Measurements from ENCODE around the gene DPP4. TPM values are rescaled to one million over a fixed set of nuclear protein-coding genes. Genes with fewer than 3 reads are reported as not detected.

The DPP4 gene
- polyA plus RNA-seq, 1 donor (not counting 4 experiments of a cell fraction or from before 2014, with no cell fraction given): 1.1 TPM

- Histone ChIP-seq H2AFZ (ENCODE audit: control insufficient read depth, low read length) (no peak overlapping the region), H3K4me1 (ENCODE audit: control insufficient read depth, extremely low read depth, insufficient read depth, low read length) (no peaks in the 10 kb centered on the region), H3K9ac (ENCODE audit: control insufficient read depth, extremely low read depth, insufficient read depth, low read length) (no peak overlapping the region), H3K9me3 (ENCODE audit: control insufficient read depth, low read depth, low read length) (no peaks in the 10 kb centered on the region), H3K36me3 (ENCODE audit: control insufficient read depth in 2 of 2, extremely low read depth in 1 of 2, insufficient read depth in 2 of 2, low read length in 2 of 2) (no peaks in the 10 kb centered on the region), H3K79me2 (ENCODE audit: control insufficient read depth, insufficient read depth, low read length) (no peaks in the 10 kb centered on the region), H3K27me3 (ENCODE audit: control insufficient read depth, extremely low read depth, insufficient read depth, low read length) (no peaks in the 10 kb centered on the region), H3K4me2 (ENCODE audit: control insufficient read depth, extremely low read depth, insufficient read depth, low read depth, low read length) (no peak overlapping the region), H4K20me1 (ENCODE audit: control insufficient read depth, extremely low read depth, insufficient read depth, low read length) (no peaks in the 10 kb centered on the region), H3K9me1 (ENCODE audit: control insufficient read depth, extremely low read depth, insufficient read depth, low read length) (no peaks in the 10 kb centered on the region), H3K4me3 (ENCODE audit: control insufficient read depth in 2 of 3, extremely low read depth in 1 of 3, insufficient read depth in 2 of 3, low read depth in 1 of 3, low read length in 3 of 3) (no peak overlapping the region), H3K27ac (ENCODE audit: control insufficient read depth, insufficient read depth, low read length) (no peak overlapping the region)
- no peak for FAIRE-seq
- dilution Hi-C loops (cut with MboI; ENCODE audit: extremely low pct_ligation_motif_present, low sequenced_read_pairs): no loop called here
- TF ChIP-seq EZH2 (IDR thresholded peaks at IDR 0.05; ENCODE audit: low read length): no peak
- TF ChIP-seq, protein P1, sequence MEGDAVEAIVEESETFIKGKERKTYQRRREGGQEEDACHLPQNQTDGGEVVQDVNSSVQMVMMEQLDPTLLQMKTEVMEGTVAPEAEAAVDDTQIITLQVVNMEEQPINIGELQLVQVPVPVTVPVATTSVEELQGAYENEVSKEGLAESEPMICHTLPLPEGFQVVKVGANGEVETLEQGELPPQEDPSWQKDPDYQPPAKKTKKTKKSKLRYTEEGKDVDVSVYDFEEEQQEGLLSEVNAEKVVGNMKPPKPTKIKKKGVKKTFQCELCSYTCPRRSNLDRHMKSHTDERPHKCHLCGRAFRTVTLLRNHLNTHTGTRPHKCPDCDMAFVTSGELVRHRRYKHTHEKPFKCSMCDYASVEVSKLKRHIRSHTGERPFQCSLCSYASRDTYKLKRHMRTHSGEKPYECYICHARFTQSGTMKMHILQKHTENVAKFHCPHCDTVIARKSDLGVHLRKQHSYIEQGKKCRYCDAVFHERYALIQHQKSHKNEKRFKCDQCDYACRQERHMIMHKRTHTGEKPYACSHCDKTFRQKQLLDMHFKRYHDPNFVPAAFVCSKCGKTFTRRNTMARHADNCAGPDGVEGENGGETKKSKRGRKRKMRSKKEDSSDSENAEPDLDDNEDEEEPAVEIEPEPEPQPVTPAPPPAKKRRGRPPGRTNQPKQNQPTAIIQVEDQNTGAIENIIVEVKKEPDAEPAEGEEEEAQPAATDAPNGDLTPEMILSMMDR (optimal IDR thresholded peaks at IDR 0.05 in 1 of 3, IDR thresholded peaks at IDR 0.05 in 1 of 3, conservative IDR thresholded peaks at IDR 0.05 in 1 of 3; ENCODE audit: extremely low read depth in 1 of 3, insufficient read depth in 2 of 3, low read length in 3 of 3): no peak
- DNase-seq (ENCODE audit: low read depth, low spot score): no peak
These were observed 57.9 kb downstream of the DPP4 start for GRCh38 chr2:162016080-162016479.

- Histone ChIP-seq H3K9ac (ENCODE audit: control insufficient read depth, extremely low read depth, insufficient read depth, low read length) (no peak overlapping the region), H3K4me2 (ENCODE audit: control insufficient read depth, extremely low read depth, insufficient read depth, low read depth, low read length) (no peak overlapping the region), H3K9me1 (ENCODE audit: control insufficient read depth, extremely low read depth, insufficient read depth, low read length) (no peaks in the 10 kb centered on the region), H3K79me2 (ENCODE audit: control insufficient read depth, insufficient read depth, low read length) (no peaks in the 10 kb centered on the region), H3K9me3 (ENCODE audit: control insufficient read depth, low read depth, low read length) (no peaks in the 10 kb centered on the region), H2AFZ (ENCODE audit: control insufficient read depth, low read length) (no peak overlapping the region), H3K27me3 (ENCODE audit: control insufficient read depth, extremely low read depth, insufficient read depth, low read length) (no peaks in the 10 kb centered on the region), H3K36me3 (ENCODE audit: control insufficient read depth in 2 of 2, extremely low read depth in 1 of 2, insufficient read depth in 2 of 2, low read length in 2 of 2) (no peaks in the 10 kb centered on the region), H3K4me3 (ENCODE audit: control insufficient read depth in 2 of 3, extremely low read depth in 1 of 3, insufficient read depth in 2 of 3, low read depth in 1 of 3, low read length in 3 of 3) (no peak overlapping the region), H3K27ac (ENCODE audit: control insufficient read depth, insufficient read depth, low read length) (no peak overlapping the region), H3K4me1 (ENCODE audit: control insufficient read depth, extremely low read depth, insufficient read depth, low read length) (no peaks in the 10 kb centered on the region), H4K20me1 (ENCODE audit: control insufficient read depth, extremely low read depth, insufficient read depth, low read length) (no peaks in the 10 kb centered on the region)
- DNase-seq (ENCODE audit: low read depth, low spot score): no peak
- FAIRE-seq: no peak
- dilution Hi-C loops (cut with MboI; ENCODE audit: extremely low pct_ligation_motif_present, low sequenced_read_pairs): no loop called here
- TF ChIP-seq, protein P1 (optimal IDR thresholded peaks at IDR 0.05 in 1 of 3, IDR thresholded peaks at IDR 0.05 in 1 of 3, conservative IDR thresholded peaks at IDR 0.05 in 1 of 3; ENCODE audit: extremely low read depth in 1 of 3, insufficient read depth in 2 of 3, low read length in 3 of 3): no peak
- no peak for TF ChIP-seq EZH2 (IDR thresholded peaks at IDR 0.05; ENCODE audit: low read length)
These were observed 59.3 kb downstream of the DPP4 start for GRCh38 chr2:162014751-162015150.

Measured in keratinocyte (primary cell).